Astrocyte (in vitro differentiated cells and primary cell): ENCODE results near the gene DEDD2. TPM values are rescaled to one million over a fixed set of nuclear protein-coding genes. Genes with fewer than 3 reads are reported as not detected.

ENCODE experiments used
- DNase-seq: peaks from one replicate; pipeline ENCODE4 v3.0.0-alpha.2; 2010; ENCODE audit warnings: low read depth
- FAIRE-seq: peaks from 2 replicates; lab custom pipeline; 2011; peaks lifted over from hg19 to GRCh38; lab: Jason Lieb, UNC
- H2AFZ ChIP-seq: 2 replicates; pipeline ENCODE4 v1.6.0; 2012; ENCODE audit warnings: low read depth, low read length, inconsistent platforms
- H3K27ac ChIP-seq: 2 replicates; pipeline ENCODE4 v1.5.1; 2011; ENCODE audit warnings: low read depth, low read length, inconsistent platforms
- H3K27me3 ChIP-seq: 2 replicates; pipeline ENCODE4 v1.6.0; 2011; ENCODE audit warnings: low read length, inconsistent platforms; ENCODE audit not compliant: insufficient read depth
- H3K36me3 ChIP-seq: 2 replicates; pipeline ENCODE4 v1.5.1; 2011; ENCODE audit warnings: low read length, inconsistent platforms; ENCODE audit not compliant: insufficient read depth
- H3K4me1 ChIP-seq: 2 replicates; pipeline ENCODE4 v1.5.1; 2011; ENCODE audit warnings: low read length, inconsistent platforms; ENCODE audit not compliant: insufficient read depth
- H3K4me2 ChIP-seq: 2 replicates; pipeline ENCODE4 v1.6.0; 2012; ENCODE audit warnings: low read length, inconsistent platforms
- H3K4me3 ChIP-seq: 2 replicates; pipeline ENCODE4 v1.5.1; 2011; ENCODE audit warnings: low read depth, mild to moderate bottlenecking, low read length, inconsistent platforms; ENCODE audit not compliant: insufficient read depth
- H3K79me2 ChIP-seq: 2 replicates; pipeline ENCODE4 v1.6.0; 2012; ENCODE audit warnings: mild to moderate bottlenecking, low read length, inconsistent platforms; ENCODE audit not compliant: insufficient read depth
- H3K9ac ChIP-seq: 2 replicates; pipeline ENCODE4 v1.6.0; 2012; ENCODE audit warnings: mild to moderate bottlenecking, low read length, inconsistent platforms
- H3K9me3 ChIP-seq: 2 replicates; pipeline ENCODE4 v1.5.1; 2012; ENCODE audit warnings: low read depth, mild to moderate bottlenecking, low read length, inconsistent platforms; ENCODE audit not compliant: insufficient read depth
- H4K20me1 ChIP-seq: 2 replicates; pipeline ENCODE4 v1.6.0; 2012; ENCODE audit warnings: low read length, inconsistent platforms; ENCODE audit not compliant: insufficient read depth
- H3K27ac Mint-ChIP-seq: one replicate; pipeline ENCODE4 v1.8.0; 2021; ENCODE audit warnings: mild to moderate bottlenecking, mixed read lengths; ENCODE audit not compliant: unreplicated experiment
- H3K27me3 Mint-ChIP-seq: one replicate; pipeline ENCODE4 v1.8.0; 2021; ENCODE audit warnings: low read depth, mixed read lengths; ENCODE audit not compliant: unreplicated experiment
- H3K36me3 Mint-ChIP-seq: one replicate; pipeline ENCODE4 v1.8.0; 2021; ENCODE audit warnings: low read depth, mixed read lengths; ENCODE audit not compliant: unreplicated experiment
- H3K4me1 Mint-ChIP-seq: one replicate; pipeline ENCODE4 v1.8.0; 2021; ENCODE audit warnings: low read depth, mixed read lengths; ENCODE audit not compliant: unreplicated experiment
- H3K4me3 Mint-ChIP-seq: one replicate; pipeline ENCODE4 v1.8.0; 2021; ENCODE audit warnings: mild to moderate bottlenecking, moderate library complexity, mixed read lengths; ENCODE audit not compliant: unreplicated experiment
- H3K9me3 Mint-ChIP-seq: one replicate; pipeline ENCODE4 v1.8.0; 2021; ENCODE audit warnings: mild to moderate bottlenecking, mixed read lengths; ENCODE audit not compliant: unreplicated experiment
- EZH2 ChIP-seq: IDR thresholded peaks from 2 replicates; pipeline ENCODE4 v1.6.1; 2012; ENCODE audit warnings: mild to moderate bottlenecking, low read length, inconsistent platforms; ENCODE audit not compliant: insufficient read depth
- total RNA-seq: library from RNA; stranded (reverse); gene quantifications from 2 replicates; pipeline ENCODE4 v1.2.1, GENCODE V29; 2021
- TF ChIP-seq, protein P1 (sequence below): IDR thresholded peaks from 2 replicates; pipeline ENCODE4 v1.5.1; 2011; ENCODE audit warnings: low read depth, mild to moderate bottlenecking, inconsistent platforms, low read length, moderate library complexity; ENCODE audit not compliant: insufficient read depth

DEDD2 gene
- total RNA-seq, 1 donor from 2014 or later: 26.1 TPM

DNA sequence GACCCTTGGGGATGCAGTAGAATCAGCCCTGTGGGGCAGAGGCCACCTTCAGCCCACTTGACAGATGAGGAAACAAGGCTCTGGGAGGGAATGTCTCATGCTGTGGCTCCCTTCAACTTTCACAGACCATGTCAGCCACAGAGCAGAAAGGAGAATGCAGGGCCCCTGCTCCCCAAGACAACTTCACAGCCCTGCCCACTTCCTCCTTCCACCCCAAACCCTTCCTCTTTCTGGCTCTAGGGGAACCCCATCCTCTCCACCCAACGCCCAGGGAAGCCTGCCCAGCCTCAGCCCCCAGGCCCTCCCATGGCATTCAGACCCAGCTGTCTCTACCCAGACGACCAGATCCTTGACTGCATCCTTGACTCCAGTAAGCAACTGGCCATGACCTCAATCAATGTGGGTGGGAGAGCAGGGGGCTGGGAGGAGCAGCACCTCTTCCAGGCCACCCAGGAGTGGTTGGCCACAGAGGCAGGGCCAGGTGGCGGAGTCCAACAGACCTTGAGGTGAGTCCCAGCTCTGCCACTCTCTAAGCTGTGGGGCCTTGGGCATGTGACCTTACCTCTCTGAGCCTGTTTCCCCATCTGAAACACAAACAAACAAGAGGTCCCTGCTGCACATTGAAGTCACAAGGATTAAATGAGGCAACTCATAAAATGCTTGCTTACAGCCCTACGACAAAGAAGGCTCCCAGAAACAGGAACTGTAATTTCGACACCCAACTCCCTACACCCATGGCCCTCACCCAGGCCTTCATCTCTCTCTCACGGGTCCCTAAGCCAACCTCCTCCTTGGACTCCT, 15.8 kb downstream of the DEDD2 start:
- peaks cover 26% of the 10 kb centered on the region for H3K79me2 ChIP-seq
- H3K4me3 ChIP-seq: no peak overlapping the region
- peaks cover 44% of the 10 kb centered on the region for H3K36me3 Mint-ChIP-seq
- H3K27me3 ChIP-seq: no peaks in the 10 kb centered on the region
- H3K4me1 Mint-ChIP-seq: peaks cover 15% of the 10 kb centered on the region
- H3K4me3 Mint-ChIP-seq: no peak overlapping the region
- no peaks in the 10 kb centered on the region for H3K9me3 ChIP-seq
- H4K20me1 ChIP-seq: peaks cover 43% of the 10 kb centered on the region
- FAIRE-seq (no peak), DNase-seq (no peak)
- TF ChIP-seq EZH2: no peak
- TF ChIP-seq, protein P1, sequence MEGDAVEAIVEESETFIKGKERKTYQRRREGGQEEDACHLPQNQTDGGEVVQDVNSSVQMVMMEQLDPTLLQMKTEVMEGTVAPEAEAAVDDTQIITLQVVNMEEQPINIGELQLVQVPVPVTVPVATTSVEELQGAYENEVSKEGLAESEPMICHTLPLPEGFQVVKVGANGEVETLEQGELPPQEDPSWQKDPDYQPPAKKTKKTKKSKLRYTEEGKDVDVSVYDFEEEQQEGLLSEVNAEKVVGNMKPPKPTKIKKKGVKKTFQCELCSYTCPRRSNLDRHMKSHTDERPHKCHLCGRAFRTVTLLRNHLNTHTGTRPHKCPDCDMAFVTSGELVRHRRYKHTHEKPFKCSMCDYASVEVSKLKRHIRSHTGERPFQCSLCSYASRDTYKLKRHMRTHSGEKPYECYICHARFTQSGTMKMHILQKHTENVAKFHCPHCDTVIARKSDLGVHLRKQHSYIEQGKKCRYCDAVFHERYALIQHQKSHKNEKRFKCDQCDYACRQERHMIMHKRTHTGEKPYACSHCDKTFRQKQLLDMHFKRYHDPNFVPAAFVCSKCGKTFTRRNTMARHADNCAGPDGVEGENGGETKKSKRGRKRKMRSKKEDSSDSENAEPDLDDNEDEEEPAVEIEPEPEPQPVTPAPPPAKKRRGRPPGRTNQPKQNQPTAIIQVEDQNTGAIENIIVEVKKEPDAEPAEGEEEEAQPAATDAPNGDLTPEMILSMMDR: no peak
- peaks cover 17% of the 10 kb centered on the region for H3K4me1 ChIP-seq
- no peak overlapping the region for H2AFZ ChIP-seq
- H3K9ac ChIP-seq: no peak overlapping the region
- H3K9me3 Mint-ChIP-seq: no peaks in the 10 kb centered on the region
- peaks cover 14% of the 10 kb centered on the region for H3K36me3 ChIP-seq
- H3K4me2 ChIP-seq: no peak overlapping the region
- no peaks in the 10 kb centered on the region for H3K27me3 Mint-ChIP-seq
- no peak overlapping the region for H3K27ac ChIP-seq
- H3K27ac Mint-ChIP-seq: no peak overlapping the region

DNA sequence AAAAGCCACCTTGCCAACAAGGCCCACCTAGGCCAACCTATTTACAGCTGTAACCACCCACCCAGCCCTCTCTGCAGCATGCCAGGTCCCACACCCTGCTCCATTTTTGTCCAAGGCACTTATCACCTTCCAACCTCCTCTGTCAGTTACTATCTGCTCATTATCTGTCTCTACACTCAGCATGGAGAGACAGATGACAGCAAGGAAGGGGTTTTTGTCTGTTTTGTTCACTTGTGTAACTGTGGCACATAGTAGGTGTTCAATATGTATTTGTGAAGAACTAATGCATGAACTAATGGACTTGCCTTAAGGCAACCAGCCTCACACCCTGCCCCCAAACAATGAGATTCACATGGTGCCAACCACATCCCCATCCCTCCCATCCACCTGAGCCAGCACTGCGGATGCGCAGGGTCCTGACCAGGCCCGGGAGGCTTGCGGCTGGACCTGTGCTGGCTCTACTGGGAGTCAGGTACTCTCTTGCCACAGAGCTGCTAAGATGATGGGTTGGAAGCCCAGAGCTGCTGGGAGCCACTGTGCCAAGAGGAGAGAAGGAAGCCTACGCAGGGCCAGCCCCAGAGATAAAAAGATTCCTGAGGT, 17.3 kb downstream of the DEDD2 start:
- no peaks in the 10 kb centered on the region for H3K9me3 ChIP-seq
- H3K4me1 Mint-ChIP-seq: peaks cover 6% of the 10 kb centered on the region
- peaks cover 43% of the 10 kb centered on the region for H4K20me1 ChIP-seq
- H3K36me3 Mint-ChIP-seq: peaks cover 41% of the 10 kb centered on the region
- peaks cover 14% of the 10 kb centered on the region for H3K36me3 ChIP-seq
- H3K27me3 Mint-ChIP-seq: no peaks in the 10 kb centered on the region
- DNase-seq (no peak), FAIRE-seq (no peak)
- no peak overlapping the region for H3K4me3 Mint-ChIP-seq
- no peak overlapping the region for H3K4me2 ChIP-seq
- no peak overlapping the region for H3K9ac ChIP-seq
- H2AFZ ChIP-seq: no peak overlapping the region
- peaks cover 6% of the 10 kb centered on the region for H3K4me1 ChIP-seq
- no peaks in the 10 kb centered on the region for H3K27me3 ChIP-seq
- no peak for TF ChIP-seq EZH2
- TF ChIP-seq, protein P1: no peak
- H3K9me3 Mint-ChIP-seq: no peaks in the 10 kb centered on the region
- H3K79me2 ChIP-seq: peaks cover 26% of the 10 kb centered on the region
- H3K27ac ChIP-seq: no peak overlapping the region
- H3K4me3 ChIP-seq: no peak overlapping the region
- no peak overlapping the region for H3K27ac Mint-ChIP-seq
